Adrenal gland (tissue), 12 donors: Measurements from ENCODE around the gene ANO7. TPM values are rescaled to one million over a fixed set of nuclear protein-coding genes. Genes with fewer than 3 reads are reported as not detected.

Experiments used
- DNase-seq, 7 donors: peaks; one replicate each; pipeline ENCODE4 v3.0.0-alpha.2; 2019 to 2020
- H3K27ac ChIP-seq, 5 donors: fragments of 200-600 bp; sonication (generic) in 4 of 5; 1 replicate in 3 of 5; 2 replicates in 2 of 5; pipeline versions ENCODE4 v1.5.1 to v1.8.0; 2016 to 2020; ENCODE audit warnings: mild to moderate bottlenecking in 1 of 5
- H3K27me3 ChIP-seq: fragments of 200-600 bp; 2 replicates; pipeline ENCODE4 v1.8.0; 2021
- H3K36me3 ChIP-seq, 2 donors: fragments of 200-600 bp; replicated peaks in 1 of 2; 1 replicate in 1 of 2; 2 replicates in 1 of 2; pipeline versions ENCODE4 v1.5.1 to v1.8.0; 2018 to 2022
- H3K4me1 ChIP-seq, 2 donors: fragments of 200-600 bp; replicated peaks in 1 of 2; 1 replicate in 1 of 2; 2 replicates in 1 of 2; pipeline versions ENCODE4 v1.5.1 to v1.8.0; 2018 to 2021
- H3K4me3 ChIP-seq, 4 donors: fragments of 200-600 bp; sonication (generic) in 3 of 4; one replicate each; pipeline ENCODE4 v1.5.1; 2016 to 2018
- H3K9me3 ChIP-seq, 3 donors: fragments of 200-600 bp; sonication (generic) in 1 of 3; replicated peaks in 1 of 3; 1 replicate in 2 of 3; 2 replicates in 1 of 3; pipeline versions ENCODE4 v1.5.1 to v1.8.0; 2016 to 2021
- POLR2A ChIP-seq, 2 donors: fragments of 450-650 bp; IDR thresholded peaks; one replicate each; pipeline ENCODE4 v1.6.1; 2017; ENCODE audit warnings: antibody characterized with exemption in 2 of 2, mild to moderate bottlenecking in 2 of 2, moderate library complexity in 1 of 2
- WGBS, 4 donors: extraction: QIAGEN DNeasy Blood & Tissue Kit in 2 of 4; methylation state at CpG; one replicate each; pipeline versions ENCODE4 v1.1.5 to v1.1.7; 2013 to 2017; 5-methylcytosine and 5-hydroxymethylcytosine counted together
- intact Hi-C, 2 donors: fragments of 100-400 bp; cut with DNase I; formaldehyde crosslinking; loops; one replicate each; pipeline versions ENCODE4 v1.14.1 to v1.15.0; 2022 to 2023
- polyA plus RNA-seq, 3 donors: library from polyadenylated mRNA; stranded (reverse); fragments of 200-250 nt in 2 of 3; fragments of 350-450 nt in 1 of 3; fragmentation: Illumina TruSeq in 1 of 3; extraction: RNeasy Lipid Tissue Mini Kit (QIAGEN cat#74804) in 1 of 3; gene quantifications; one replicate each; pipeline ENCODE4 v1.2.3, GENCODE V29; 2013 to 2014
- total RNA-seq, 9 donors: library from RNA; depleted of rRNA in 4 of 9; stranded (reverse); fragments of >200 nt in 4 of 9; fragments of 120-200 nt in 1 of 9; fragmentation: NEBNext Ultra II Directional in 1 of 9; extraction: Animal tissue kit (Norgen Biotek cat#: 25700) in 1 of 9; gene quantifications; one replicate each; pipeline versions ENCODE4 v1.1.0 to v1.2.4, GENCODE V29; 2013 to 2023
- TF ChIP-seq, protein P1 (sequence below), 6 experiments: fragments of 450-650 bp in 4 of 6; fragments of 200-600 bp in 2 of 6; sonication (generic) in 1 of 6; IDR thresholded peaks; 1 replicate in 5 of 6; 2 replicates in 1 of 6; pipeline versions ENCODE4 v1.5.1 to v1.8.0; 2016 to 2021; ENCODE audit warnings: antibody characterized with exemption in 6 of 6, mild to moderate bottlenecking in 2 of 6, moderate library complexity in 1 of 6
- donor health status: healthy with polysubstance abuse.
- donor health status: Bipolar disorder and iron deficiency.
- donor health status: DM: yes; HTN: yes; CAD: no.
- donor health status: DM: no; HTN: no; CAD: no.
- donor health status: DM: no; HTN: no; CAD: no.
- donor health status: DM: yes; HTN: yes; CAD: no.

The ANO7 gene
- total and polyA plus RNA-seq, 12 donors = 0.48 to 5.1 (median 1.8) TPM

DNA sequence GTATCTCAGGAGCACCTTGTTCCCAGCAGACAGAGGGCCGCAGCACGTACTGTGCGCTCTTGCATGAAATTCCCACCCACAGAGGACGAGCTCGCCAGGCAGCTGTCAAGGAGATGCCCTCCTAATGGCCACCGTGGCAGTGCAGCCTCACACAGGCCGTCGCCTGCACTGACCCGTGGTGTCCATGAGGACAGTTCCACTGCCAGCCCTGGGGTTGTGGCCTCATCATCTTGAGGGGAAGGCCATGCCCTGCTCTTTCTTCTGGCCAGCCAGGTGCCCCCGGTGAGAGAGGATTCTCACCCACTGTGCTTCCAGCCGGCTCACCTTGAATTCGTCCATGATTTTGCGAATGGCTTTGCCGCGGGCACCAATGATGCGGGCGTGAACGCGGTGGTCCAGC, 42.0 kb downstream of the ANO7 start:
- peaks cover 6 to 20% of the 10 kb centered on the region in 2 donors for H3K4me1 ChIP-seq
- WGBS, 4 donors = 94 to 97% (median 96%) methylated on average over 11 to 19 of the region's 19 CpGs
- intact Hi-C loops = no loop called here
- DNase-seq = peak in 1 of 7 donors; percentile 16
- no peak overlapping the region for H3K4me3 ChIP-seq
- no peaks in the 10 kb centered on the region for H3K27me3 ChIP-seq
- no peaks in the 10 kb centered on the region for H3K9me3 ChIP-seq
- no peak for TF ChIP-seq POLR2A (IDR thresholded peaks at IDR 0.05)
- H3K27ac ChIP-seq = no peak overlapping the region
- H3K36me3 ChIP-seq = peaks cover 0 to 93% of the 10 kb centered on the region in 2 donors

DNA sequence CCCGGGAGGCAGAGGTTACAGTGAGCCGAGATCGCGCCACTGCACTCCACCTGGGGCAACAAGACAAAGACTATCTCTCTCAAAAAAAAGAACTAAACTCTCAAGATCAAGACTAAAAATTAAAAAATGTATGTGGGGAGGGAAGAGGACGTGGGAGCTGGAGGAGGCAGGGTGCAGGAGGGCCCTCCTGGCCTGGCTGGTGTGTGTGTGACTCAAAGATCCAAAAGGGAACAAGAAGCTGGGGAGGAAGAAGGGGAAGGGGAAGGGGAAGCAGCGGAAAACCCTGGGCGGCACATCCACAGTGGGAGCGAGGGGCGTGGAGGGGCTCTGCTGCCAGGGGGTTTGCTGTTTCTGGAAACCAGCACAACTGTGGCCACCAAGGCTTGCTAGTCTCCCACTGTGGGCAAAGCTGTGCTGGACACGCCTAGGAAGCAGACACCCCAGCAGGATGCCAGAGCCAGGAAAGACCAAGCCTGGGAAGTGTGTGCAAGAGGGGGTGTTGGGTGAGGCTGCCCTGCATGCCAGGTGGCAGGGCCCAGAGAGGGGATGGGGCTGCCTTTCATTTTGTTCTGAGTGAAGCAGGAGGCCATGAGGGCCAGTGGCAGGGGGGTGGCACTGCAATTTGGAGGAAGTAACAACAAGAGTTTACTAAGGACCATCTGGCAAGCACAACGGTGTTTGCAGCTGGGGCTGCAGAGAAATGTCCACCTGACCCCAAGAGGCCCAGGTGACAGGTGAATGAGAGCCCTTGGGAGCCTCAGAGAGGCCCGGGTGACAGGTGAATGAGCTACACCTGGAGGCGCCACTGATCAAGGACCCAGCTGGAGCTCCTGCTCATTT, 44.5 kb downstream of the ANO7 start:
- Histone ChIP-seq H3K9me3 (no peaks in the 10 kb centered on the region), H3K27me3 (no peaks in the 10 kb centered on the region), H3K4me3 (no peak overlapping the region), H3K4me1 (peaks cover 6 to 20% of the 10 kb centered on the region in 2 donors), H3K27ac (no peak overlapping the region), H3K36me3 (peaks cover 0 to 100% of the 10 kb centered on the region in 2 donors)
- WGBS, 4 donors = 87 to 88% (median 88%) methylated on average over 11 to 13 of the region's 13 CpGs
- peak in 1 of 7 donors; percentile 11 for DNase-seq
- TF ChIP-seq, protein P1, sequence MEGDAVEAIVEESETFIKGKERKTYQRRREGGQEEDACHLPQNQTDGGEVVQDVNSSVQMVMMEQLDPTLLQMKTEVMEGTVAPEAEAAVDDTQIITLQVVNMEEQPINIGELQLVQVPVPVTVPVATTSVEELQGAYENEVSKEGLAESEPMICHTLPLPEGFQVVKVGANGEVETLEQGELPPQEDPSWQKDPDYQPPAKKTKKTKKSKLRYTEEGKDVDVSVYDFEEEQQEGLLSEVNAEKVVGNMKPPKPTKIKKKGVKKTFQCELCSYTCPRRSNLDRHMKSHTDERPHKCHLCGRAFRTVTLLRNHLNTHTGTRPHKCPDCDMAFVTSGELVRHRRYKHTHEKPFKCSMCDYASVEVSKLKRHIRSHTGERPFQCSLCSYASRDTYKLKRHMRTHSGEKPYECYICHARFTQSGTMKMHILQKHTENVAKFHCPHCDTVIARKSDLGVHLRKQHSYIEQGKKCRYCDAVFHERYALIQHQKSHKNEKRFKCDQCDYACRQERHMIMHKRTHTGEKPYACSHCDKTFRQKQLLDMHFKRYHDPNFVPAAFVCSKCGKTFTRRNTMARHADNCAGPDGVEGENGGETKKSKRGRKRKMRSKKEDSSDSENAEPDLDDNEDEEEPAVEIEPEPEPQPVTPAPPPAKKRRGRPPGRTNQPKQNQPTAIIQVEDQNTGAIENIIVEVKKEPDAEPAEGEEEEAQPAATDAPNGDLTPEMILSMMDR (IDR thresholded peaks at IDR 0.05) = no peak
- no peak for TF ChIP-seq POLR2A (IDR thresholded peaks at IDR 0.05)
- intact Hi-C loops = no loop called here

DNA sequence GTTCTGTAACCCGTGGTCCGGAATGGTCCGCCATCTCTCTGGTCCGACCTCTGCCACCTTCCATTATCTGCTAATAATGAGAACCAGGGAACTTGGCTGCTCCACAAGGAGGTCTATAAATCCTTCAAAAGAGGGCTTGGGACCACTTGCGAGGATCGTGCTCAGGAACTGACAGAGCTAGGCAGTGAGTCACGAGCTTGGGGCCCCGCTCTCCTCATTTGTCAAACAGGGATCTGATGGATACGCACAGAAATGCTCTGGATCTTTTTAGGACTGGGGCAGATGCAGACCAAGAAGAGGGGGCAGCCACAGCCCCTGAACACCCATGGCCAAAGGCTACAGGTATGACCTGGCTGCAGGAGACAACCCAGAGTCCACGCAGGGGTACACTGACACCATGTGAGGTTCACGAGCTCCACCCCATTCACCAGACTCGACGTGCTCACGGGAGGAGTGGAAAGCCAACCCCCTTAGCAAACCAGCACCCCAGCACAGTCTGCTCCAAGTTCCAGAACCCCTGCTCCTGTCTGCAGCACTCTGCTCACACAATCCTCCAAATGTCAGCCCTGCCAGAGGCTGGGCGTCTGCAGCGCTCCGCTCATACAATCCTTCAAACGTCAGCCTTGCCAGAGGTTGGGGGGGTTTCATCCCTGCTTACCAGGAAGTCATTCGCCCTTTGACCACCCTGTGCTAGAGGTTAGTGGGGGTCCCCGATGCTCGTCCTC, 45.8 kb downstream of the ANO7 start:
- H3K36me3 ChIP-seq = peaks cover 0 to 100% of the 10 kb centered on the region in 2 donors
- DNase-seq = peak in 2 of 7 donors; percentile 12
- no peaks in the 10 kb centered on the region for H3K9me3 ChIP-seq
- WGBS, 4 donors = 80 to 85% (median 81%) methylated on average over 11 to 21 of the region's 21 CpGs
- H3K4me1 ChIP-seq = peaks cover 3 to 14% of the 10 kb centered on the region in 2 donors
- H3K27me3 ChIP-seq = no peaks in the 10 kb centered on the region
- H3K4me3 ChIP-seq = no peak overlapping the region
- no peak for TF ChIP-seq POLR2A (IDR thresholded peaks at IDR 0.05)
- TF ChIP-seq, protein P1 (IDR thresholded peaks at IDR 0.05) = no peak
- intact Hi-C loops = no loop called here
- H3K27ac ChIP-seq = no peak overlapping the region

DNA sequence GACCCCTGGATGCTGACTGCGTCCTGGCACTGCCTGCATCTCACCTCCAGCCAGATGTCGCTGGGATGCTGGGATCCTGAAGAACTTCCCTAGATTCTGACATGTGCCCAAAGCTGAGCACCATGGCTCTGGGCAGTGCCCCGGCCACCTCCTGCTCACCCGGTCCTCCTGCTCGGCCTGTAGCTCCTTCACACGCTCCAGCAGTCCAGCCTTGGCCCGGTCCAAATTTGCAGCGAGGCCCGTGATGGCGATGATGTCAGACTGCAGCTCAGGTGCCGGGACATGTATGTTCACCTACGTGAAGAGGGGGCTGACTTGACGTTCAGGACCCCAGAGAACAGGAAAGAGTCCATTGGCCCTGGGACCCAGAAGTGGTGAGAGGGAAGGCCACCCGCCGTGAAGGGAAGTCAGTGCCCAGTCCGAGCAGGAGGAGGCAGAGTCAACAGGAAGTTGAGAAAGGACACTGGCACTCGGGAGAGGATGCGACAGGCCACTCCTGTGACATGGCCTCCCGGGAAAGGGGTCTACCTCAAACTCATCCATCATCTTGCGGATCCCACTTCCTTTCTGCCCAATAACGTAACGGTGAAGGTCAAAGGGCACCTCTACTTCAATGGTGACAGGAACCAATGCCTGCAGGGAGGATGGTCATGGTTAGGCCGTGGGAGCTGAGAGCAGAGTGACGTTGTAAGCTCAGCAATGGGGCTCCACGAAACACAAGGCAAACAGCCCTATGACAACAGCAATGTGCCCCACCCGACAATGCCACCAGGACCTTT, 46.7 kb downstream of the ANO7 start:
- intact Hi-C loops = no loop called here
- no peak for TF ChIP-seq POLR2A (IDR thresholded peaks at IDR 0.05)
- TF ChIP-seq, protein P1 (IDR thresholded peaks at IDR 0.05) = no peak
- WGBS, 4 donors = 69 to 77% (median 73%) methylated on average over 19 to 26 of the region's 26 CpGs
- peak overlapping the region in 2 of 5 donors; percentile 7 to 62 for H3K27ac ChIP-seq
- peak in 2 of 7 donors; percentile 27 to 45 for DNase-seq
- H3K9me3 ChIP-seq = no peaks in the 10 kb centered on the region
- H3K27me3 ChIP-seq = no peaks in the 10 kb centered on the region
- peaks cover 0 to 100% of the 10 kb centered on the region in 2 donors for H3K36me3 ChIP-seq
- H3K4me3 ChIP-seq = no peak overlapping the region
- peaks cover 0 to 6% of the 10 kb centered on the region in 2 donors for H3K4me1 ChIP-seq
